ENCODE data around the gene DLX1. TPM values are rescaled to one million over a fixed set of nuclear protein-coding genes. Genes with fewer than 3 reads are reported as not detected.

Gene DLX1
- total and polyA plus RNA-seq, 9 of the 15 experiments (the other 6 are each of a cell fraction or from before 2014, with no cell fraction given) = 1.9 to 26.2 (median 9.6) TPM

- TF ChIP-seq REST (IDR thresholded peaks at IDR 0.05; ENCODE audit: borderline replicate concordance) = peak; percentile 42; the same call in 1 of the 2 replicates
- TF ChIP-seq REST (CRISPR knock-in tag; IDR thresholded peaks at IDR 0.05; ENCODE audit: low read depth) = no peak
- TF ChIP-seq IRF1 (CRISPR knock-in tag; IDR thresholded peaks at IDR 0.05; ENCODE audit: borderline replicate concordance) = no peak
- peak; percentile 44 for TF ChIP-seq ZBTB33 (CRISPR knock-in tag; IDR thresholded peaks at IDR 0.05)
- TF ChIP-seq EP300 (IDR thresholded peaks at IDR 0.05; ENCODE audit: low read length) = no peak
- TF ChIP-seq TFAP4 (CRISPR knock-in tag; IDR thresholded peaks at IDR 0.05; ENCODE audit: borderline replicate concordance) = no peak
- TF ChIP-seq MAFK (IDR thresholded peaks at IDR 0.05; ENCODE audit: low read length) = no peak
- no peak for TF ChIP-seq ZNF253 (CRISPR knock-in tag; conservative IDR thresholded peaks at IDR 0.05)
- TF ChIP-seq CBX1 (IDR thresholded peaks at IDR 0.05; ENCODE audit: low read depth) = no peak
- peak; percentile 34; the same call in 1 of the 2 replicates for TF ChIP-seq SMC3 (conservative IDR thresholded peaks at IDR 0.05; ENCODE audit: insufficient read depth, low read depth, low read length)
These were observed 21.0 kb downstream of the DLX1 start (continued) for GRCh38 chr2:172106108-172106961.

All from K562 (cell line).